ENCODE results near the gene NLGN1.

The NLGN1 gene

GRCh38 chr3:173410436-173410835 is 12.9 kb downstream of the NLGN1 start:
- TF ChIP-seq GATA2 (IDR thresholded peaks at IDR 0.05; ENCODE audit: low read depth, low read length), result no peak
- no peak for TF ChIP-seq GATA3 (IDR thresholded peaks at IDR 0.05; ENCODE audit: low read depth, low read length)

DNA sequence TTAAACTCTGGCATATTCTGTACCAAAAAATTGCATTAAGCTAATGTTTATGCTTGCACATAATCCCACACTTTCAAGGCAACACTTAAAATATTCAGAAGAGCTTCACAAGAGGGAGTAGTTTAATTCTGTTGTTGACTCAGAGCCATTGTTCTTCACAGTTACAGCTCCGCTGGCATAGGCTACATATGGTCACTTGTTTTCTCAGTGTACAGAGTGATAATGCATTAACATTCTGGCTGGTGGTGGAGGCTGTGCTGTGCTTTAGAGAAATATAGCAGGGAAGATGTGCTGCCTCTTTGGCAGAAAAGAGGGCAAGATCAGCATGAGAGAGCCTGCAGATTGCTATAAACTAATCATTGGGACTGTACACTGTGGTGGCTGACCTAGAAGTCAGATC is 13.3 kb downstream of the NLGN1 start:
- TF ChIP-seq GATA2 (IDR thresholded peaks at IDR 0.05; ENCODE audit: low read depth, low read length), result no peak
- no peak for TF ChIP-seq GATA3 (IDR thresholded peaks at IDR 0.05; ENCODE audit: low read depth, low read length)

DNA sequence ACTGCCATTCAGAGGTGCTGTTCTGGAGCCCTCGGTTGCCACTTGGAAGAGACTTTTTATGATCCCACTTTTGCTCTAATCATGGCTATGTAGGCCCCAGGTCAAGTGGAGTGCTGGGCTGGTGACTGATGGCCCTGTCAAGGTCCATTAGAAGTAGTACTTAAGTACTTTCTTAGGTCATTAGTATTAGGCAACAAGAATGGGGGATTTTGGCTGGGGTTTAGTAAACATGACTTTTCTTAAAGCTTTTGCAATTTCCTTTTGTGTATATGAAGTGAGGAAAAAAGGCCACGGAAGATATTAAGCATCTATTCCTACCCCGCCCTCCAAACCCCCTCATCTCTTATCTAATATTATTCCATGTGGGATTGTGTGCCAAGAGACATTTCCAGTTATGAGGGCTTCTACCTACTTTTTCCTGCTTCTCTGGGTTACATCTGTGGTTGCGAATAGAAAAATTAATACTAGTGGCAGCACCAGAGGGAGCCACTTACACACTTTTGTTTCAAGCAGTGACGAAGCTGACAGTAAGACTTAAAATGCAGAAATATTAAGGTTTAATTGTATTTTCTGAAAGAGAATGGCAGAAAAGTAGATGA is 13.9 kb downstream of the NLGN1 start:
- no peak for TF ChIP-seq GATA3 (IDR thresholded peaks at IDR 0.05; ENCODE audit: low read depth, low read length)

DNA sequence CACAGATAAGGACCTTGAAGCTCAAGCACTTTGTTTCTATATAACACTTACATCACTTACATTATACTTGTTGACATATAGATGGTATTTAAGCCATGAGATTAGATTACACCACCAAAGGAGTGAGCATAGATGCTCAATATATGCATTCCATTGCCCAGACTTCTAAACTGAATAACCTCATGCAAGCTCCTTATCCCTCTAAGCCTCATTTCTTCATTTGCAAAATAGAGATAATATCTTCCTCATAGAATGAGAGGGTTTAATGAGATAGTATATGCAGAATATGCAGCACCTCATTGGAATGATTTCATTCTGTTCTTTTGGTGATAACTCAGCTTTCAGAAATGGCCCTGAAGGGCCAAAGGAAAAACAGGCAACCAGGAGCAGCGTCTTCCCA is 18.5 kb downstream of the NLGN1 start:
- no peak for TF ChIP-seq GATA2 (IDR thresholded peaks at IDR 0.05; ENCODE audit: low read depth, low read length)
- TF ChIP-seq GATA3 (IDR thresholded peaks at IDR 0.05; ENCODE audit: low read depth, low read length), result no peak

GRCh38 chr3:173429076-173429475 is 31.5 kb downstream of the NLGN1 start:
- TF ChIP-seq GATA3 (IDR thresholded peaks at IDR 0.05; ENCODE audit: low read depth, low read length) (no peak), GATA2 (IDR thresholded peaks at IDR 0.05; ENCODE audit: low read depth, low read length) (no peak)

DNA sequence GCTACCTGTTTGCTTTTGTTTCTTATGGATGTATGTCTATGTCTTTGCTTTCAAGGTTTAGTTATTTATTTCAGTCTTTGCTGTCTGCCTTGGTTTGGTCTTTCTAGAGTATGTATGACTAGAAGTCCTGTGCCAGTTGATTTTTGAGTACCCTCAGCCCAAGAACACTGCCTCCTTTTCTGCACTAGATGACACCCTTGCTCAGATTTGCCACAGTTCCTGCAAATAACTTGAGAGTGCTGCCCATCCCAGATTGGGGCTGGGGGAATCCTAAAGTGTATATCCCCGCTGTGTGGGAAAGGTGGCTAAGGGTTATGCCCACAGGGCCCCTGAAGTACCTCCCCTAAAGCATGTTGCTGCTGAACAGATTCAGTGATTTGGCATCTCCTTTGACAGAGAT is 32.0 kb downstream of the NLGN1 start:
- no peak for TF ChIP-seq GATA3 (IDR thresholded peaks at IDR 0.05; ENCODE audit: low read depth, low read length)
- no peak for TF ChIP-seq GATA2 (IDR thresholded peaks at IDR 0.05; ENCODE audit: low read depth, low read length)

DNA sequence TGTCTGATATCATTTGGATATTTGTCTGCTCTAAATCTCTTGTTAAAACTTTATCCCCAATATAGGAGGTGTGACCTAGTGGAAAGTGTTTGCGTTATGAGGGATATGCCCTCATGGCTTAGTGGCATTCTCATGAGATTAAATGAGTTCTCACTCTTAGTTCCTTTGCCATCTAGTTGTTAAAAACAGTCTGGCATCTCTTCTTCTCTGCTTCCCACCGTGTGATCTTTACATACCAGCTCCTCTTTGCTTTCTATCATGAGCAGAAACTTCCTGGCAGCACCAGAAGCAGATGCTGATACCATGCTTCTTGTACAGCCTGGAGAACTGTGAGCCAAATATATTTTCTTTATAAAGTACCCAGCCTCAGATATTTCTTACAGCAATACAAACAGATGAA is 33.0 kb downstream of the NLGN1 start:
- TF ChIP-seq GATA2 (IDR thresholded peaks at IDR 0.05; ENCODE audit: low read depth, low read length) (no peak), GATA3 (IDR thresholded peaks at IDR 0.05; ENCODE audit: low read depth, low read length) (no peak)

- TF ChIP-seq GATA3 (IDR thresholded peaks at IDR 0.05; ENCODE audit: low read depth, low read length) (no peak), GATA2 (IDR thresholded peaks at IDR 0.05; ENCODE audit: low read depth, low read length) (no peak)
These were observed 41.5 kb downstream of the NLGN1 start for GRCh38 chr3:173439004-173439403.

- TF ChIP-seq GATA3 (IDR thresholded peaks at IDR 0.05; ENCODE audit: low read depth, low read length) (no peak), GATA2 (IDR thresholded peaks at IDR 0.05; ENCODE audit: low read depth, low read length) (no peak)
These were observed 43.0 kb downstream of the NLGN1 start for GRCh38 chr3:173440514-173440913.

- no peak for TF ChIP-seq GATA2 (IDR thresholded peaks at IDR 0.05; ENCODE audit: low read depth, low read length)
- TF ChIP-seq GATA3 (IDR thresholded peaks at IDR 0.05; ENCODE audit: low read depth, low read length), result no peak
These were observed 65.7 kb downstream of the NLGN1 start for GRCh38 chr3:173463250-173463649.

DNA sequence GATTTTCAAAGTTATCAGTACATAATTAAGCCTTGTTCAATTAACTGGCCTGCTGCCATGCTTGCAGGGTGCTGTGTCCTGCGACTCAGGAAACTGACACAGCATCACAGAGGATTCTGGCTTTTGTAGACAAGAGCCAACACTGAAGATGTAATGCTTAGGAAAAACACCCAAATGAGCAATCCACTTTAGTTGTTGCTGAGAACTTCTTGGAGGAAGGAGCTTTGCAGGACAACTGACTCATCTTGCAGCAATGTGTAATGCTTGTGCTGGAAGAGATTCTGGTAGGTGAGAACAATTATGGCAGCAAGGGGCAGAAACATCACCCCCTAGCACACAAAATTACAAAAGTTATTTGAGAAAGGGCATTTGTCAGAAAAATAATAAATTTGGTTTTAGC is 67.6 kb downstream of the NLGN1 start:
- TF ChIP-seq GATA3 (IDR thresholded peaks at IDR 0.05; ENCODE audit: low read depth, low read length) (no peak), GATA2 (IDR thresholded peaks at IDR 0.05; ENCODE audit: low read depth, low read length) (no peak)

DNA sequence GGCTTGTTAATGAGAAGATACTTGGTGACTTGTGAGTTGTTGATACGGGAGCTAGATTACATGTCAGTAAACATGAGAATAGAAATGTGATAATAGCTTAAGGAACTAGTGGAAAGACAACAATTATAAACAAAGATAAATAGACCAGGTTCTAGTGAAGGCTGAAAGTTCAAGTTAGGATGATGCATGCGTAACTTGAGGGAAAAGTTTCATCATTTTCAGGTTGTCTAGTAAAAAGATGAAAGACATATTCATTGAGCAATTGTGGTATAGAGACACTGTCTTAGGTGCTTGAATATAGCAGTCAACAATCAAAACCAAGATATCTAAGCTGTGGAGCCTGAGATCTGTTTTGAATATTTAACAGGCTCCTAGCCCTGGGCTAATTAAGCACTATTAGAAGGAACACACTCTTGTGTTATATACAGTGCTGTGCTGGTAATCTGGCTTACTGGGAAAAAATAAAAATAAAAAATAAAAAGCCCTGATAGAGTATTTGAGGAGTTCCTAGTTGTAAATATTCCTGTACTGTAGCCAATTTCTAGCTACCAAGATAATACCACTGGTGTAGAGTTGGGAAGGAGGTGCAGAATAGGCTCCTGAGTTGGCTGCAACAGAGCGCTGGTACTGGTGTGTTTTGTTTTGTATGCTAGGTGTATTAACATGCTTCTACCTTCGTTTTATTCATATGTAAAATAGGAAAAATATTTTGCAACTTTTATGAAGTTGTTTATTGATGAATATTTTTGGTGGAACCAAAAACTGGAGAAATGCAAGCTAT is 68.5 kb downstream of the NLGN1 start:
- TF ChIP-seq GATA2 (IDR thresholded peaks at IDR 0.05; ENCODE audit: low read depth, low read length), result no peak
- TF ChIP-seq GATA3 (IDR thresholded peaks at IDR 0.05; ENCODE audit: low read depth, low read length), result no peak

DNA sequence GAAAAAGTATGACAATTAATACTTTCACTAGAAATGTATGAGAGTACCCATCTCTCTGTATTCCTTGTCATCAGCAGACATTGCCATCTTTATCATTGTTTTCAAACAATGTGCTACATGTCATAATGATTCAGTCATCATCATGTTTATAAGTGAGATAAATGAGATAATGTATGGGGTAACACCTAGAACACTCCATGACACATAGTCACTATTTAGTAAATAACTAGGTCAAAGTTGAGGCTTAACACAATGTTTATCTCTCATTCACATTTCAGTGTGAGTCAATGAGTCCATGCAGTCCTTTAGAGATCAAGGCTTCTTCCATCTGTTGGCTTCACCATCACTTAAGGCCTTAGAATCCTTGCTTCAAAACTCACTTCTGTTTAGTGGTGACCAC is 70.0 kb downstream of the NLGN1 start:
- TF ChIP-seq GATA2 (IDR thresholded peaks at IDR 0.05; ENCODE audit: low read depth, low read length) (no peak), GATA3 (IDR thresholded peaks at IDR 0.05; ENCODE audit: low read depth, low read length) (no peak)

GRCh38 chr3:173473237-173473636 is 75.7 kb downstream of the NLGN1 start:
- TF ChIP-seq GATA2 (IDR thresholded peaks at IDR 0.05; ENCODE audit: low read depth, low read length) (no peak), GATA3 (IDR thresholded peaks at IDR 0.05; ENCODE audit: low read depth, low read length) (no peak)

- TF ChIP-seq GATA3 (IDR thresholded peaks at IDR 0.05; ENCODE audit: low read depth, low read length) (no peak), GATA2 (IDR thresholded peaks at IDR 0.05; ENCODE audit: low read depth, low read length) (no peak)
These were observed 81.8 kb downstream of the NLGN1 start for GRCh38 chr3:173479301-173479700.

All from SH-SY5Y (cell line).